OCI-LY3 (cell line): ENCODE results near the gene LGALS16.

Experiments
- CTCF ChIP-seq: fragments of 200-600, 300-600 bp; sonication (generic); IDR thresholded peaks from 2 replicates; pipeline ENCODE4 v1.5.1; 2014; ENCODE audit warnings: antibody characterized with exemption, low read length, low read depth
- EZH2phosphoT487 ChIP-seq: fragments of 200-600 bp; shearing (Covaris generic); IDR thresholded peaks from 2 replicates; pipeline ENCODE4 v1.6.1; 2018; ENCODE audit warnings: antibody characterized with exemption, mixed run types, low read depth

- no peak for TF ChIP-seq CTCF
- TF ChIP-seq EZH2phosphoT487, result no peak
Observed at GRCh38 chr19:39670998-39671397, 15.3 kb downstream of the LGALS16 start.
